C4-2B (cell line): ENCODE data around the gene MUC5B.

Source experiments
- H3K27ac ChIP-seq: fragments of 450-650 bp; 2 replicates; pipeline ENCODE4 v1.5.1; 2017
- CTCF ChIP-seq: fragments of 450-650 bp; conservative IDR thresholded peaks from 2 replicates; pipeline ENCODE4 v1.5.1; 2017; ENCODE audit warnings: mild to moderate bottlenecking
- ZFX ChIP-seq: fragments of 450-650 bp; IDR thresholded peaks from 2 replicates; pipeline ENCODE4 v1.6.1; 2017

MUC5B gene

DNA sequence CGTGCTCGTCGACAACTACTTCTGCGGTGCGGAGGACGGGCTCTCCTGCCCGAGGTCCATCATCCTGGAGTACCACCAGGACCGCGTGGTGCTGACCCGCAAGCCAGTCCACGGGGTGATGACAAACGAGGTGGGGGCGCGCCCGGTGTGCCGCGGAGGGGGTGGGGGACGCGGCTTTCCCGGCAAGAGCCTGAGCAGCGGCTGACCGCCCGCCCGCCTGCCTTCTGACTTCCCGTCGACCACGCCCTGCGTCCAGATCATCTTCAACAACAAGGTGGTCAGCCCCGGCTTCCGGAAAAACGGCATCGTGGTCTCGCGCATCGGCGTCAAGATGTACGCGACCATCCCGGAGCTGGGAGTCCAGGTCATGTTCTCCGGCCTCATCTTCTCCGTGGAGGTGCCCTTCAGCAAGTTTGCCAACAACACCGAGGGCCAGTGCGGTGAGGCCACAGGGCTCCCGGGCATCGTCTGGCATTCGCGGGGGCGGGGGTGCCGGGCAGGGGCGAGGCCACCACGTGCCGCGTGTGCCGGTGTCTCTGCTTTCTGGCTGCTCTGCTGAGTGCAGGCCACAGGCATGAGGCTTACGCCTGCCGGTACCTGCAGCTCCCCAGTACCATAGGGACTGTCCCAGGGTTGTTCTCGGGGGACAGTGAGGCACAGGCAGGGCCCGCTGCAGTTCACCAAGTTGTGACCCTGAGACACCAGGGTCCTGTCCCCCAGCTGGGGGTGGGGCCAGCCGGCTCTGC is 28.5 kb upstream of the MUC5B start:
- H3K27ac ChIP-seq = peak overlapping the region; percentile 44
- TF ChIP-seq ZFX (no peak), CTCF (no peak)

GRCh38 chr11:1194977-1195681 is 27.7 kb upstream of the MUC5B start:
- TF ChIP-seq ZFX = no peak
- no peak for TF ChIP-seq CTCF
- H3K27ac ChIP-seq = no peak overlapping the region

DNA sequence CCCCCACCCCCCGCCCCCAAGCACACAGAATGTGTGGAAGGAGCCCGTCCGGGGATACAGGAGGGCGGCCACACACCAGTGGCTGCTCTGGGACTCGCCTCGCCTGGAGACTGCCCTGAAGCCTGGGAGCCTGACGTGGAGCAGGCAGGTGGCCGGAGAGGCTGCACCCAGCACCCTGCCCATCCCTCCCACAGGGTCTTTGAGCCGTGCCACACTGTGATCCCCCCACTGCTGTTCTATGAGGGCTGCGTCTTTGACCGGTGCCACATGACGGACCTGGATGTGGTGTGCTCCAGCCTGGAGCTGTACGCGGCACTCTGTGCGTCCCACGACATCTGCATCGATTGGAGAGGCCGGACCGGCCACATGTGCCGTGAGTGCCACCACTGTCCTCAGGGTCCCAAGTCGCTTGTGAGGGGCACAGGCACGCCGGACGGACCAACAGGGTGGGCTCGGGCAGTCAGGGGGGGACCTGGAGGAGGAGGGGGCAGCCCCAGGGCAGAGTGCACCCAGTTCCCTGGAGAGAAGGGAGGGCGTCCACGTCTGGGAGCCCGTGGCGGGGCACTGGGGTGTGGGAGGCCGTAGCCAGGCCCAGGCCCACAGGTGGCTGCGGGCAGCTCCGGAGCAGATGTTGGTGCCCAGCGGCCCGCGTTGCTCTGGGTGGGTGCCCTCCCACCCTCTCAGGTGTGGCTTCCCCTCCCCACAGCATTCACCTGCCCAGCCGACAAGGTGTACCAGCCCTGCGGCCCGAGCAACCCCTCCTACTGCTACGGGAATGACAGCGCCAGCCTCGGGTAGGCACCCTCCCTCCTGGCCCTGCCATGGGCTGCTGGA is 27.0 kb upstream of the MUC5B start:
- H3K27ac ChIP-seq = no peak overlapping the region
- no peak for TF ChIP-seq ZFX
- no peak for TF ChIP-seq CTCF

DNA sequence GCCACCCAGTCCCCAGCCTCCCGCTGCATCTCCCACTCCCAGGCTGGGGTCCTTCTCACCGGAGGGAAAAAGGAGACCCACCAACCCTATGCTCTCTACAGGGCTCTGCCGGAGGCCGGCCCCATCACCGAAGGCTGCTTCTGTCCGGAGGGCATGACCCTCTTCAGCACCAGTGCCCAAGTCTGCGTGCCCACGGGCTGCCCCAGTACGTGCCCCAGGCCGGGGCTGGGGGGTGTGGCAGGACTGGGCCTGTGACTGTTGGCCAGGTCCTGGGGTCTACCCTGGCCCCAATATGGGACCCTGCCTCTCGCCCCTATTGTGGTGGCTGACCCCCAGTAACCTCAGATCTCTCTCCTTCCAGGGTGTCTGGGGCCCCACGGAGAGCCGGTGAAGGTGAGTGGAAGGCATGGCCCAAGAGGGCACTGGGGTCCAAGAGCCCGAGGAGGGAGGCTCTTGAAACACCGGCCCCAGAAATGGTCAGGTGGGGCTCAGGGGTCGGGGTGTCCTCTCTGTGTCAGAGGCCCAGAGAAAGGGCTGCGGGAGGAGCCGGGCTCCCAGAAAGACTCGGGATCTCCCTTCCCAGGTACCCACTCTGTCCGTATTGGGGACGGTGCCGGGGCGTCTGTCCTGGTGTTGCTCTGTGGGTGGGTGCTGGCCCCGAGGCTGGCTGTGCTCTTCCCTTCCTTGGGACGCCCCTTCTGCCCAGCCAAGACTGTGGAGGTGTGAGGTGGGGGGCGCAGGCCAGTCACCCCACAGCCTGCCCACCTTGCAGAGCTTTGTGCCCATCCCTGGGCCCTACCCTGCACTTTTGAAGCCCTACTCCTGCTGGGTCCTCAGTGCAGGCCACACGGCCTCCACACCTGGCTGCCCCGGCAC is 26.1 kb upstream of the MUC5B start:
- no peak overlapping the region for H3K27ac ChIP-seq
- TF ChIP-seq ZFX (no peak), CTCF (no peak)

DNA sequence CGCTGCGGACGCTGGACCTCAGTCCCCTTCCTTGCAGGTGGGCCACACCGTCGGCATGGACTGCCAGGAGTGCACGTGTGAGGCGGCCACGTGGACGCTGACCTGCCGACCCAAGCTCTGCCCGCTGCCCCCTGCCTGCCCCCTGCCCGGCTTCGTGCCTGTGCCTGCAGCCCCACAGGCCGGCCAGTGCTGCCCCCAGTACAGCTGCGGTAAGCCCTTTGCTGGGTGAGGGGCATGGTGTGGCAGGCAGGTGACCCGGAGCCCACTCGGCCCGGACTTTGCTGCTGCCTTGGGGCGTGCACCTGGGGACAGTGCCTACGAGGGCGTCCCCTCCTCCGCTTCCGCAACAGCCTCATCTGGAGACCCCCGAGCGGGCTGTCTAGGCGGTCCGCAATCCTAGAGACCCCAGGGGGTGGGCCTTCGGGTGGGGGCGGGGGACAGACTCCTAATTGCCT is 25.4 kb upstream of the MUC5B start:
- TF ChIP-seq CTCF = no peak
- TF ChIP-seq ZFX = no peak
- H3K27ac ChIP-seq = no peak overlapping the region

- no peak overlapping the region for H3K27ac ChIP-seq
- TF ChIP-seq CTCF (no peak; the same call in 1 of the 2 replicates), ZFX (no peak)
Measured at GRCh38 chr11:1197886-1198560, 24.8 kb upstream of the MUC5B start.
